ENCODE data around the gene LGALS3.
"Not testable (repeated sequence)": the region's sequence is repeated elsewhere in the genome, so short reads cannot be mapped to it uniquely, and the experiment has no call there.

LGALS3 gene

DNA sequence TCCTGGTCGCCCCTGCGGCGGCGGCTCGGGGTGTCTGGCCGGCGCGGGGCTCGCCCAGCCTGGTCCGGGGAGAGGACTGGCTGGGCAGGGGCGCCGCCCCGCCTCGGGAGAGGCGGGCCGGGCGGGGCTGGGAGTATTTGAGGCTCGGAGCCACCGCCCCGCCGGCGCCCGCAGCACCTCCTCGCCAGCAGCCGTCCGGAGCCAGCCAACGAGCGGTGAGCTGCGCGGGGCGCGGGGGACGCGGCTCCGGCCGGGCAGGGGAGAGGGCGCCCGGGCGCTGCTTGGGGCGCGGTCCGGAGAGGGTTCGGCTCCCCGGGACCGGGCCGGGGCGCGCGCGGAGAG lies at the start of gene LGALS3:
Gene LGALS3, plus strand, starts transcription at position 167 of the 342 bp plus-strand sequence. CDS start 8,122 bp downstream, outside the sequence.
- no peak for DNase-seq (ENCODE audit: low read depth in 2 of 2)

DNA sequence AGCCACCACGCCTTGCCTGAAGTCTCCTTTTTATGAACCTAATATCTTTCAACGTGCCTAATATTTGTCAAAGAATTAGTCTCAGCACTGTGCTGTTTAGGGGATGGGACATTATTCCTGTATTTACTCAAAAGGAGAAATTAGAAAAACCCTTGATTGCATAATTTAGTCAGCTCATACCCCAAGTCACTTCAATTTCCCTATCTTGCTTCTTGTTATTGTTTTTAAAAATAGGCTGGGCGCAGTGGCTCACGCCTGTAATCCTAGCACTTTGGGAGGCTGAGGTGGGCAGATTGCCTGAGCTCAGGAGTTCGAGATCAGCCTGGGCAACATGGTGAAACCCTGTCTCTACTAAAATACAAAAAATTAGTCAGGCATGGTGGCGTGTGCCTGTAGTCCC lies 49.1 kb upstream of the LGALS3 start:
- DNase-seq (ENCODE audit: low read depth in 2 of 2), result not testable (repeated sequence)

DNA sequence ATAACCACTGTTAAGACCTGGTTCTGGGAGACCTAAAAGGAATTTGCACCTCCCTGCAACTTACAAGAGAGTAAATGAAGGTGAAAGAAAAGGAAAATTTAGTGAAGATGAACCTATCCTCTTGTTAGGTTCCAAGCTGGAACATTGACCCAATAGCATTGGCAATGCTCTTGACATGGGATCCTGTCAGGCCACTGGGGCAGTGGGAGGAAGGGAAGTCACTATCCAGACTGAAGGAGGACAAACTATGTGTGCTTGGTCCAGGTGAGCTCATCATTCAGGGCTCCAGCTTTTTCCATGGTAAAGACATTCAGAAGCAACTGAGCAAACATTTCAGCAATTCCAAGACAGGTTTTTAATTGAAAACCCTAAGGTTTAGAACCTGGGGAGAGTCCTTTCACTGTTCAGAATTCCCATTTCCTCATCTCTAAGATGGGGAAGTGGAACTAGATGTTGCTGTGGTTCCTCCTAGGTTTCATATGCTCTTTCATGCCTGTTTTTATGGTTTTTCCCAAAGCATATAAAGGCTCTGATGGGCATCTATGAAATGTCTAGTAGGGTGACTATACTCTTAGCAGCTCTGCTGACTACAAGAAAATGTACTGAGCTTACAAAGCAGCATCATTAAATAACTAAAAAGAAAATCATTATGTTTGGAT lies 44.5 kb upstream of the LGALS3 start:
- DNase-seq (ENCODE audit: low read depth in 2 of 2), result no peak

DNA sequence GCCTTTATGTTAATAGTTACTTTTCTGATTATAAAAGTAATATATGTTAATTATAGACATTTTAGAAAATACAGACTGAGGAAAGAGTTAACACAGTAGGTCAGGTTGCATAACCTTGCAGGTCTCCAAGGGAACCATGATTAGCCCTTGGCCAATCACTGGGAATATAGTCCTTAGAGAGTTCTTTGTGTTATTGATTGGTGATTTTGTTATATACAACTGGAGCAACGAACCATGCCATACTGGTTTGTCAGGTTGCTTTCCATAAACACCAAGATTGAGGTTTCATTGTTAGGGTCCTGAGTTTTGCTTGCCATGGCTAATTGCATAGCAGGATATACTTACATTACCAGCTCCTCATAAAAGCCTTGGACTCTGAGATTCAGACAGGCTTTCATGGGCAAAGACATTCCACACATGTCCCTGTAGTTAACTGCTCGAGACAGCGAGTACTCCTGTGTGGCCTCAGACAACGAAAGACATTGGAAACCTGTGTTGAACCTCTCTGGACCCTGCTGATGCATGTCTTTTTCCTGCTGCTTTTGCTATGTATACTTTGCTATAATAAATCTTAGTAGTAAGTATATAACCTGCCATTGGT lies 43.9 kb upstream of the LGALS3 start:
- no peak for DNase-seq (ENCODE audit: low read depth in 2 of 2)

DNA sequence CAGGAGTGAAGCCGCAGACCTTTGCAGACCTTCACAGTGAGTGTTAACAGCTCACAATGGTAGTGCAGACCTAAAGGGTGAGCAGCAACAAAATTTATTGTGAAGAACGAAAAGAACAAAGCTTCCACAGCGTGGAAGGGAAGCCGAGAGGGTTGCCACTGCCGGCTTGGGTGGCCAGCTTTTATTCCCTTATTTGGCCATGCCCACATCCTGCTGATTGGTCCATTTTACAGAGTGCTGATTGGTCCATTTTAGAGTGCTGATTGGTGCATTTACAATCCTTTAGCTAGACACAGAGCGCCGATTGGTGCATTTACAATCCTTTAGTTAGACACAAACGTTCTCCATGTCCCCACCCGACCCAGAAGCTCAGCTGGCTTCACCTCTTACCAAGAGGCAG lies 42.1 kb upstream of the LGALS3 start:
- no peak for DNase-seq (ENCODE audit: low read depth in 2 of 2)

DNA sequence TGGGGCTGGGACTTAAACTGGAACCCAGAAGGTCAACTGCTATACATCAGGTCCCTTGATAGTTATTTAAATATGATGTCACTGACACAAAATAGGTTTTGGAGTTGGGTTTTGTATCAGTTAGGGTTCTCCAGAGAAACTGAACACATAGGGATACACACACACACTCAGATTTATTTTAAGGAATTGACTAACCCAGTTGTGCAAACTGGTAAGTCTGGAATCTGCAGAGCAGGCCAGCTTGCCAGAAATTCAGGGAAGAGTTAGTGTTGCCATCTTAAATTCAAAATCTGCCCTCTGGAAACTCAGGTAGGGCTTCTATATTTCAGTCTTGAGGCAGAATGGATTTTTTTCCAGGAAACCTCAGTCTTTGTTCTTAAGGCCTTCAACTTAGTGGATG lies 40.7 kb upstream of the LGALS3 start:
- DNase-seq (ENCODE audit: low read depth in 2 of 2), result no peak

DNA sequence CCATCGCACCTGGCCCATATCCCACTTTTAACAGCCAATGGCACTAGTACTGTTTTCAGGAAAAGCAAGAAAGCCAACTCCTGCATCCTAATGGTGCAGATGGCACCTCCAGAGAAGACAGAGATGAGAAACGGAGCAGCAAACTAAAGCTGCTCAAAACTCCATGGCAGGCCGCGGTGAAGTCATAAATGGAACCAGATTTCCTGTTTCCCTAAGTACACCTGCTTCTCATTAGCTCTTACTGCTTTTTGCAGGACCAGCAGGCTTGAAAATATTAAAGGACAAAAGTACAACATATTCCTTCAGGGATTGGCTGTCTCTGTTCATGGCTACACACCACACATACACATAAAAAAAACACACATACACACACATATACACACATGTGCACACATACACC lies 36.7 kb upstream of the LGALS3 start:
- no peak for DNase-seq (ENCODE audit: low read depth in 2 of 2)

DNA sequence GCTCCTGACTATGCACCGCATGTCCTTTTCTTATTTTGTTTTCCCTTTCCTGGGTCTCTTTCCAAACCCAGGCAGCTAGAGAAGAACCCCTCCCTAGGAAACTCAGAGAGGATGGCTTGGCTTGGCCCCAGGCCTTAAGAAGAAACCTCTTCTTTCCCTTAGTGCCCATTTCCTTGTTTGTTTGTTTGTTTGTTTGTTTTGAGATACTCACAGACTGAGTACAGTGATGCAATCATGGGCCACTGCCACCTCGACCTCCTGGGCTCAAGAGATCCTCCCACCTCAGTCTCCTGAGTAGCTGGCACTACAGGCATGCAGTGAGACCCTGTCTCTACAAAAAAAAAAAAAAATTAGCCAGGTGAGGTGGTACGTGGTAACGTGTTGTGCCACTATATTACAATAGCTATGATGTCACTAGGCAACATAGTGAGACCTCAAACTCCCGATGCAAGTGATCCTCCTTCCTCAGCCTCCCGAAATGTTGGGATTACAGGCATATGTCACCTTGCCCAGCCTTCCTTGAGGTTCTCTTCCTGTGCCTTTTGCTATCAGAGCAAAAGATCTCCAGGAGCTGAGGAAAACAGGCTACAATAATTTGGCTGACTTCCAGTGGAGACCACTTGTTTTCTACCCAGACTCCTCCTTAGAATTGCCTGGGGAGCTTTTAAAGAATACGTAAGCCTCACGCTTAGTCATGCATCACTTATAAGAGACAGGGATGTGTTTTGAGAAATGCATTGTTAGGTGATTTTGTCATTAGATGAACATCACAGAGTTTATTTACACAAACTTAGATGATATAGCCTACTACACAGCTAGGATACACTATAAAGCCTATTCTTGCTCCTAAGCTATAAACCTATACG lies 34.5 kb upstream of the LGALS3 start:
- no peak for DNase-seq (ENCODE audit: low read depth in 2 of 2)

DNA sequence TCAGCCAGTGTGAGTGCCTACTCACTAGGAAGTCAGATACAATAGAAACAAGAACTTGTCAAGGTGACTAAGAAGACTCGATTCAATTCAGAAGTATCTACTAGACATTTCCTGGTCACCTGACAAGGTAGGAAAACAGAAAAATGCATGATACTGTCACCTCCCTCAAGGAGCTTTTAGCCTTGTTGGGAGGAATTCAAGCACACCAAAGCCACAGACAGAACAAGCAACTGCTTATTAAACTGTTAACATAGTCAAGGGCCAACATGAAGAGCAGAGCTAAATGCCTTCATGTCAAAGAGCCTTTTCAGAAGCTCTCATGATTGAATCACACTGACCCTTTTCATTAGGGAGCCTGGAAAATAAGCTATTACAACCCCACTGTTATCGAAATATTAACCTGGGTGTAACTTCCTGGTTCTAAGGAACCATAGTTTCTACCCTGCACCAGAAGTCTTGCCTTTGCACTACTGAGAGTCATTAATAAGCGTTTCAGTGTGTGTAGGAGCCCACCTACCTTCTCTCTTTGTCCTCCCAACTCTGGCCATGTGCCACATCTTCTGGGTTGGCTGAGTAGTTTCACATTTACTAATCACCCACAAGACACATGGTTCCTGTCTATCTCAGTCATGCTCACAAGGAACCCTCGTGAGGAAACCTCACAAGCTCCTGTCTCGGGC lies 31.0 kb upstream of the LGALS3 start:
- peak in 1 of 2 donors; percentile 44 for DNase-seq (ENCODE audit: low read depth in 2 of 2)

DNA sequence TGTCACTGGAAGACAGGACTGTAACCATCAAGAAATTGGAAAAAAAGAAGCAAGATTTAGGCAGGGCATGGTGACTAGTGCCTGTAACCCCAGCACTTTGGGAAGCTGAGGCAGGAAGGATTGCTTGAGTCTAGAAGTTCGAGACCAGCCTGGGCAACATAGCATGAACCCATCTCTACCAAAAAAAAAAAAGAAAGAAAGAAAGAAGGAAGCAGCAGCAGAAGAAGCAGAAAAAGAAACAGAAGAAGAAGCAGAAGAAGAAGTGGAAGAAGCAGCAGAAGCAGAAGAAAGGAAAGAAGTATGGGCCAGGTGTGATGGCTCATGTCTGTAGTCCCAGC lies 30.5 kb upstream of the LGALS3 start:
- DNase-seq (ENCODE audit: low read depth in 2 of 2), result no peak

DNA sequence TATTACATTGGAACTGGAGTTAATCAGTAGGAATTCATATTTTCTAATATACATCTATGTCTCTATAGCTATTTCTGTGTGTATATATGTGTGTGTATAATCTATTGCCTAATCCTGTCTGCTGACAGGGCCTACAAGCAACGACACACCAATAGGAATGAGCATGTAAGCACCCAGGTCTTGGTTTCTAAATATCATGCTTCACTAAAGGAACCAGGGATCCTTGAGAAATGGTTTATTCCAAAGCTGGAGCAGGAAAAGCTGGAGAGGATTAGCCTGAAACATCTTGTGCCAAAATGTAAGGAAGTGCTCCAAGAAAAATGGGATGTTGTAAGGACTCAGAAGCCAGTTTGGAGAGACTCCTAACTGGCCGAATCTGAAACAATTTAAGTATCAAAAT lies 29.3 kb upstream of the LGALS3 start:
- no peak for DNase-seq (ENCODE audit: low read depth in 2 of 2)

DNA sequence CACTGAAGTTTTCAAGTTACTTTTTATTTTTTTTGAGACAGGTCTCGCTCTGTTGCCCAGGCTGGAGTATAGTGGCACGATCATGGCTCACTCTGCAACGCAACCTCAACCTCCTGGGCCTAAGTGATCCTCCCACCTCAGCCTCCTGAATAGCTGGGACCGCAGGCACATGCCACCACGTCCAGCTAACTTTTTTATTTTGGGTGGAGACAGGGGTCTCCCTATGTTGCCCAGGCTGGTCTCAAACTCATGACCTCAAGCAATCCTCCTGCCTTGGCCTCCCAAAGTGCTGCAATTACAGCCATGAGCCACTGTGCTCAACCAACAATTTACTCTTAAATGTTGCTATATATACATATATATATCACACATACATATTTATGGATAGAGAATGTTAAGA lies 27.4 kb upstream of the LGALS3 start:
- no peak for DNase-seq (ENCODE audit: low read depth in 2 of 2)

DNA sequence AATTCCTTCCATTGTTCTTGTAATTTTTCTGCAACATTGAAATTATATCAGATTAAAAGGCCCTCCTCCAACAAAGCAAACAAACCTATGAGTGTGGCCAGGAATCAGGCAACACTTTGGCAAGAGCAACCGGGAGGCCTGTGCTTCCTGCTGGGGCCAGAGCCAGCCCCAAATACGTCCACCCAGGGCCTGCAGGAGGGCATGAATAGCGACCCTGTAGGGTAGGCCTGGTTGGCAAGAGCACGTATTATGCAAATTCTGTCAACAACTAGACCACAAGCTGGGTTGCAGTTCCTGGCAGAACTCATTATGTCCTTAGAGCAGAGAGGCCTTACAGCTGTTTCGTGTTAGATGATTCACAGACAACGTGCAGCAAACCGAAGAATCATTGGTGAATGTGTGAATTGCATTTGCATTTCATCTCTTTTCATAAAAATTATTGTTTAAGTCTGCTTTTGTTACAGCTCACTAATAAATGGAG lies 26.9 kb upstream of the LGALS3 start:
- DNase-seq (ENCODE audit: low read depth in 2 of 2), result no peak

DNA sequence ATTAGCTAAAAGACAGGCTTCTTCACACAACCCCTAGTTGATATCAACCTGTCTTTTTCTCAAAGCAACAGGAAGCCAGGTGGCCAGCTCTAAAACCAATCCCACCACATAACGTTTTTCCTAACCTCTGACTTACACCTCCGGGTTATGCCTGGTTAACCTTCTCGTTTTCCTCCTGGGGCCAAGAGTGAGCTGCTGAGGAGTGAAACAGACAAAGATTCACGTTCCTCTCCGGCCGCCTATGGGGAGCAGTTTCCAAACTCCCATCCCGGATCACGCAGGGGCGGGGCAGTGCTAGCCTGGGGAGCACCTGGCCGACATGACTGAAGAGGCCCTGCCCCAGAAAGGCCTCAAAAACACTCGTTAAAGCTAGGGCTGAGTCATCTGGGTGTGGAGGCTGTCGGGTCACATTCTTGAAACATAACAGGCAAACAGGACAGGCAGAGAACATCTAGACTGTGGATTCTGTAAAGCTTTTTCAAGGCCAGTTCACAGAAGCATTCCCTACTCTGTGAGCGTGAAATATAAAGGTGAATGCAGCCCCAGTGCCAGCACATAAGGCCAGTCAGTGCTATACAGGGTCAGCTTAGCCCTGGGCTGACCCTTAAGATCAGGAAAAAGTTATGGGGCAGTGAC lies 25.9 kb upstream of the LGALS3 start:
- peak in 1 of 2 donors; percentile 42 for DNase-seq (ENCODE audit: low read depth in 2 of 2)

DNA sequence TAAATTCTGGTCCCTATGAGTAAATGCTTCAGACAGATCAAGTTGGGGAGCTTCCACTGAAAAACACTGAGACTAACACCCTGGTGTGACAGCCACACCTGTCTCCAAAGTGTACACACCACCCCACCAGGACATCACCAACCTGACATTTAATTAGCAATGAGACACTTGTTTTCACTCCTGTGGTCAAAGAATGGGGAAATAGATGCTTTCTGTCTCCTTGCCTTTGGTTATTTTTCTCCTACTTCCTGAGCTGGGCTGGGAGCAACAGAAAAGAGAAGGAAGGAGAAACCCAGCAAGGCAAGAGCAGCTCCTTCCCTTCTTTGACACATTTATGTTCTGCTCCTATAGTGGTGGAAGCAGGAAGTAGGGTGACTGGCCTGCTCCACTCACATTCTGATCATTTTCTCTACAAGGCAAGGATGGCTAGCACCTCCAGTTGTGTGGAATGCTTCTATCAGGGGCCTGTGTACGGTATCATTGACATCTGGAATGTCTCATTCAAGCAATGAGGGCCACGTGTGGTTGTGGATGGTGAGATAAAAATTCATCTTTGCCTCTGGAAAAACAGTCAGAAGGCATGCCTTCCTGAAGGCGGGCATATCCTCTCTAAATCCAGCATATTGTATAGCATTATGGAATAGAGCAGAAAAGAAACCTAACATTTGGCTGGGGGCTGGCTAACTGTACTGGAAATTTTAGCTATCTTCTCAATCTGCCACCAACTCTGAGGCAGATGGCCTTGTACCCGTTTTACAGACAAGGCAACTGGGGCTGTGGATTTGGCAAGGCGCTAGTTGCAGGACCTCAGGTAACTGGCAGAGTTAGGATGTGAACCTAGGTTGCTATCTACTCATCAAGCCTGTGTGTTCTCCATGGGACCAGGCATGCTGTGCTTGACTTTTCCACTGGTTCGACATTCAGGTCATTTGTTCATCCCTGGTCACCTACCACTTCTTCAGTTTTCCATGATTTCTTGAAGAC lies 24.8 kb upstream of the LGALS3 start:
- no peak for DNase-seq (ENCODE audit: low read depth in 2 of 2)

DNA sequence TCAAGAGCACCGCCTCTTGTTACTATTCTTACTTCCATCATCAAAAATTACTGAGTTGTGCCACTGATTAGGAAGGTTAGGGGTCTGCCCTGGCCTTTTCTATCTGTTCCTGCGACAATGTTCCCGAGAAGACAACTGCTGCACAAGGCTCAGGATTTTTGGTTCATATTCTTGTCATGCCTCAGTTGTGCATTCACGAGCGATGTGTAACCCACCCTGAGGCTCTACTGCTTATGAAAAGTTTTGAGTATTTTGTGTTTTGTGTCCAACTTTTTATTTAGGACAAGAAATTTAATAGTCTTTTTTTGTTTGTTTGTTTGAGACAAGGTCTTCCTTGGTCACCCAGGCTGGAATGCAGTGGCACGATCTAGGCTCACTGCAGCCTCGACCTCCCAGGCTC lies 23.1 kb upstream of the LGALS3 start:
- DNase-seq (ENCODE audit: low read depth in 2 of 2), result no peak

DNA sequence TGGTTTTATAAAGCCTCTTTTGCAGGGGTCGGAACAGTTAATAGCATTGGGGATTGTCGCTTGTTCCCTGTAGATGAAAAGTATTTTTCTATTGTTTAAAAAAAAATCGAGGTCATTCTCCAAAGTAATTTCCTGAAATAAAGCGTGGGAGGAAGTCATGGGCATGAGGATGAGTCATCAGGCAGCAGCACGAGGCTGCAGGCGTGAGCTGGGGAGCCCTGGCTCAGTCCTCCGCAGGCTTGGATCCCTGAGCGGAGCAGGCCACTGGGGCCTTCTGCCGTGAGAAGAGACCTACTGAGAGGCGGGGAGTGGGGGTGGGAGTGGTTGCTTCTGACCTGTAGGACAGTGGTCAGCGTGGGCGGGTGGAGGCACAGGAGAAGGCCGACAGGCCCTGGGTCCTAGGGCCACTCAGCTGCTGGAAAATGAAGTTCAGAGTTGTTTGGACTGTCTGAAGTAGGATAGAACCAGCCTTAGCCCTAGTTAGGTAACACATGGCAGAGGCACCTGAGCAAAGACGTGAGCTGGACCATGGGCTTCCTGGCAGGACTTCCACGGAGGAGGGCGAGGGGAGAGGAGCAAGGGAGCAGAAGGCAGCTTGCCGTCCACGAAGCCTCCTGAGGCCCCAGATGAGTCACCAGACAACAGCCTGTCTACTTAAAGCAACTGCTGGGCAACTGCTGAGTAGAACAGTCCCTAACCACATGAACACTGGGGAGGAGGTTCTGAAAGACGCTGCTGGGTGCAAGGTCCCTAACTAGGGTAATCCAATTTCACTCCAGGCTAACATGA lies 21.1 kb upstream of the LGALS3 start:
- no peak for DNase-seq (ENCODE audit: low read depth in 2 of 2)

DNA sequence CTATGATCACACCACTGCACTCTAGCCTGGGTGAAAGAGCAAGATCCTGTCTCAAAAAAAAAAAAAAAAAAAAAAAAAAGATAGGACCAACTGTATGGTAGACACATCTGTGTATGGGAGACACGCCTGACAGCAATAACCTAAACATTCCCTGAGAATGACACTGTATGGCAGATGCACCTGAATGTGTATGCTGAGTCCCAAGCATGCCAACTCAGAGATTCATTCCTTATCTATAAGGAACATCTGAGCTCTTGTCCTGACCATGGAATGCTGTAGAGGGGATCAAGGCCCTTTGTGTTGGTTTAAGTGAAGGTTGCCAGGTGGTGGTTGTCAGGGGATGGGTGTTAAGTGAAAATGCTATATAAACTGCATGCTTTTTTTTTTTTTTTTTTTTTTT lies 19.2 kb upstream of the LGALS3 start:
- no peak for DNase-seq (ENCODE audit: low read depth in 2 of 2)

DNA sequence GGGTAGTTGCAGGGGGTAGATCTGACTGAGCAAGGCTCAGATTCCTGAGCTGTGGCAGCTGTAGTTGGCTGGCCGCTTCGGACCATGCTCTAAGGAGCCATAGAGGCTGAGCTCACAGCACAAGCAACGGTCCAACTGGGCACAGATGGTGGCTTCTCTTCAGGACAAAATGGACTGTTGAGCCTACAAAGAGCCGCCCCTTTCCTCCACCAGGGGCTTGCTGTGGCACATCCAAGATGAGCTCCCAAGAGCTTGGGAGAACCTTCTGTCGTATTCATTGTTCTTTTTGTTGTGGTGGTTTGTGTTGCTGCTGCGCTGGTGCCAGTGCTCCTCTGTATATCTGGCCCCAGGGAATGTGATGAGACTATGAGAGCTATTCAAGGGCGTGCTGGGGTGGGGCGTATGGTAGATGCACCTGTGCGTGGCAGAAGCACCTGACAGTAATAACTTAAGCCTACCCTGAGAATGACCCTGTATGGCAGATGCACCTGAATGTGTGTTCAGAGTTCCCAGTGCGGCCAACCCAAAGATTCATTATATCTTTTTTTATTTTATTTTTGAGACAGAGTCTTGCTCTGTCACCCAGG lies 17.8 kb upstream of the LGALS3 start:
- no peak for DNase-seq (ENCODE audit: low read depth in 2 of 2)

DNA sequence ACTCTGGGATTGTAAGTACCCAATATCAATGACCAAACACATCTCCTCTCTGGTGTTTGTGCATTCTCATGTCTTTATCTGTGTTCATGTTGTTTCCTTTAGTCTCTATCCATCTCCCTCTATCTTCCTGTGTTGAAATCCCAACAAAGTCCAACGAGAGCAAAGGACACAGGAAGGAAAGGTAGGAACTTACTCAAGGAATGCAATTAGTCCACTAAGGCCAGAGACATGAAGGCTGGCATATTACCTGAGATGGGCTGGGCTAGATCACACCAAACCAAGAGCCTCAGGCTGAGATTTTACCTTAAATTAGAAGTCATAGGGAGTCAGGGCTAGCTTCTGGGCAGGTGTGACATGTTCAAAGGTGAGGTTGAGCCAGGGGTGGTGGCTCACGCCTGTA lies 14.3 kb upstream of the LGALS3 start:
- DNase-seq (ENCODE audit: low read depth in 2 of 2), result no peak

Data from stimulated activated CD8-positive, alpha-beta memory T cell treated with anti-CD3 and anti-CD28 coated beads, Interleukin-2, amount 100 ng/mL, for 48 hours (primary cell).